HL-60 (cell line): ENCODE measurements around the gene TRAPPC3L.

Experiments
- CTCF ChIP-seq: IDR thresholded peaks from one replicate; pipeline ENCODE4 v1.5.1; 2011; ENCODE audit warnings: low read length, control low read depth, inconsistent platforms; ENCODE audit not compliant: insufficient read depth
- GABPA ChIP-seq: IDR thresholded peaks from 2 replicates; pipeline ENCODE4 v1.6.1; 2012; ENCODE audit warnings: low read depth
- POLR2AphosphoS5 ChIP-seq: IDR thresholded peaks from 2 replicates; pipeline ENCODE4 v1.6.1; 2012; ENCODE audit warnings: low read depth
- REST ChIP-seq: IDR thresholded peaks from 2 replicates; pipeline ENCODE4 v1.6.1; 2012; ENCODE audit warnings: low read depth; ENCODE audit not compliant: insufficient replicate concordance
- SPI1 ChIP-seq: IDR thresholded peaks from 2 replicates; pipeline ENCODE4 v1.6.1; 2012; ENCODE audit warnings: low read depth, mild to moderate bottlenecking, borderline replicate concordance

DNA sequence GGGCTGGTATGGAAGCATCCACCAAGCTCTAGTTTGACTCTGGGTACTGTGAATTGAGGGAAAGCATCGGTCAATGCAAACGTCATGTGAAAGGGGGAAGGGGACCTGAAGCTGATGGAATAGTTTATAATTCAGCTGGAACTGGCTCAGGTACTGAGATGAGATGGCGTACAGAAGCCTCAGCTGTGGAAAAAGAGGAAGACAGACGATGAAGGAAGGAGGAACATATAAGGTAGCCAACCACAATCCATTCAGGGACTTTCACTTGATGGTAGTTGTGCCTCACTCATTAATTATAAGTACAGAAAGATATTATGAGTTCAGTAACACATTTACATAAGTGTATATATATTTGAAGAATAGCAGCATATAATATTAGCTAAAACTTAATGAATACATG lies 31.4 kb downstream of the TRAPPC3L start:
- no peak for TF ChIP-seq CTCF
- TF ChIP-seq GABPA: no peak
- no peak for TF ChIP-seq POLR2AphosphoS5
- TF ChIP-seq REST: no peak
- TF ChIP-seq SPI1: peak; percentile 92
